HG03025 (cell line): ENCODE measurements around the gene MACROD2.

ENCODE experiments used
- ATAC-seq: cut with Tn5 transposase; IDR thresholded peaks from one replicate; pipeline ENCODE4 v1.9.1; 2021; ENCODE audit warnings: mild to moderate bottlenecking, moderate library complexity; ENCODE audit not compliant: unreplicated experiment, low FRiP score

Gene MACROD2

DNA sequence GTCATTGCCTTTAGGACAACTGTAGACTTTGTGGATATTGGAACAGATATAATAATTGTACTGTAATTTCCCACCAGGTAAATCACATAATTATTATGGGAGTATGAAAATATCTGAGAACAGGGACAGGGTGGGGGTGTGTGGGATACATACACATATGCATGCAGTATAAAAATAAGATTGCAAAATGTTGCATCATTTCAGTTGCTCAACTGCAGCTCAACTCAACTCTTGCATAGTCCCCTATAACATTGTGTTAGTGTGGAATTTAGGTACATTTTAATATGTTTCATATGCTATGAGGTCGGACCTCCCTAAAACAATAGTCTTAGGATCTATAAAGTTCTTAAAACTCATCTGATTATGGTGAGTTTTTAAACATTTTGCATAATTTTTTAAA, 617.1 kb downstream of the MACROD2 start:
- ATAC-seq, result no peak

GRCh38 chr20:14616003-14616402, 620.7 kb downstream of the MACROD2 start:
- no peak for ATAC-seq

GRCh38 chr20:14617123-14617522, 621.8 kb downstream of the MACROD2 start:
- ATAC-seq, result no peak

DNA sequence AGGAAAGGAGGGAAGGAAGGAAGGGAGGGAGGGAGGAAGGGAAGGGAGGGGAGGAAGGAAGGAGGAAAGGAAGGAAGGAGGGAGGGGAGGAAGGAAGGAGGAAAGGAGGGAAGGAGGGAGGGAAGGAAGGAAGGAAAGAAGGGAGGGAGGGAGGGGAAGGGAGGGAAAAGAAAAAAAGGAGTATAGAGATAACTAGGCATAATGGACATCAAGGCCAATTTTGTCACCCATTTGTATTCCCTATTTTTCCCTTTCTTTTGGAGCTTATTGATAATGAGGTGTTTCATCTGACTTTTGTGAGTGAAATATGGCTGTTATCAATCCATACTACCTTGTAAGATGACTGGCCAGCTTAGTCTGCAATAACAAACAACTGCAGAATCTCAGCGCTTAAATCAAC, 624.1 kb downstream of the MACROD2 start:
- no peak for ATAC-seq

DNA sequence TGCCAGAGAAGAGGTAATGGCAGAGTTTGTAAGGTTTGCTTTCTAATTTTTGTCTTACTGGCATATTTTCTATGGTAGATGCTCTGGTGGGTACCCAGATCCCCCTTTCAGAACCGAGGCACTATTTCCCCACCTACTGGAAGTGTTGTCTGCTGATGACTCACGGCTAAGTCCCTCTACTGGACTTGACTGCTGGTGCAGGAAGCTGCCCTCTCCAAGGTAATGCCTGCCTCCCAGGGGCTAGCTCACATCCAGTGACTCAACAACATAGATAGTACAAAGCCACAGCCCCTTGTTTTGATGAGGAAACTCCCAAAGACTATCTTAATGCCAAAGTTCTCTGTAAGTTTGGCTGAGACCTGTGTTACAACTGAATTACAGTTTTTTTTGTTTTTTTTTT, 627.5 kb downstream of the MACROD2 start:
- ATAC-seq, result no peak

- ATAC-seq, result no peak
These were observed 635.7 kb downstream of the MACROD2 start for GRCh38 chr20:14631011-14631410.

- ATAC-seq, result no peak
These were observed 637.6 kb downstream of the MACROD2 start for GRCh38 chr20:14632906-14633305.

DNA sequence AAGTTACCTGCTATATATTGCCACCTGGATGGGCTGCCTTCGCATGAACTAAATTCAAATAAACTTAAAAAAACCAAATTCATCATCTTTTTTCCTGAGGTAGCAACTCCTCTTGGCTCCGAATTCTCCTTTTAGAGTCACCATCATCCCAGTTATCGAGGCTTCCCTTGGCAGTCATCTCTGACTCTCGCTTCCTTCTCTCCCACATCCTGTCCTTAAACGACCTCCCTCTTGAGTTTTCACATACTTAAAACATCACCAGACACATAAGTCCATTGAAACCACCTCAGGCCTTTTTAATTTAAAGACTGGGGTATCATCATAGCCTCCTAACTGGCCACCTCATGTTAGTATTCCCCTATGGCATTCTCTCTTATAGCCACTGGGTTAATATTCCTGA, 638.2 kb downstream of the MACROD2 start:
- ATAC-seq, result no peak

GRCh38 chr20:14634665-14635064, 639.3 kb downstream of the MACROD2 start:
- no peak for ATAC-seq

DNA sequence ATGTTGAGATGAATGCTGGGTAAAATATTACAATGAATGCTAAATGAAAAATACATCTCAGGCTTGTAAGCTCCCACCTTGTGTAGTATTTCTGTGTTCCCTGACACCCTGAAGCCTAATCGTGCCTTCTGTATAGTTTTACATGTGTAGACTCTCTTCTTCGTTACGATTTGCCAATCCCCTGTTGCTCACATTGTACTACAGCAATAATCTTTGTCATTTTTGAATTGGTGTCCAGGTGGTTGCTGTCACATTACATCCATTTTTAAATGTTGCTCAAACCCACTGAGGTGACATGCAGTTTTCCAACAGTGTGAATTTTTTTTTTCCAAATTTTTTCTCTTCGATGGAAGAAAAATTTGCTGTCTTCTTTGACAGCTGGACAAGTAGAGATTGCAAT, 642.1 kb downstream of the MACROD2 start:
- ATAC-seq, result no peak

DNA sequence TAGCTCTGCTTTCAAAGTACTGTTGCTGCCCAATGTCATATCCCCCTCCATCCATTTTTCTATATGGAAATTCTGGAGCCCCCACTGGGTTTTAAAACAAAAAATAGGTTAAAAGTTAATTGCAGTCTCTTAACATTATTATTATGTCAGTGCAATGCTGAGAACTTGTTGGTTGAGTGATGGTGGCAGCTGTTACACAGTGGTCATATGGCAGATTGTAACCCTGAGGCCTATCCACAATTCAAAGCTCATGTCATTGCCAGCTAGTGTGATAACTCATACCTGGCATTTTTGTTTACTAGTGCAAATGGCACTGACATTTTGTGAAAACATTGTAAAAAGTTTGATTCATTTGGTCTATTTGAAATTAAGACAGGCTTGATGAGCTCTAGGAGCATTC, 647.8 kb downstream of the MACROD2 start:
- ATAC-seq, result no peak

DNA sequence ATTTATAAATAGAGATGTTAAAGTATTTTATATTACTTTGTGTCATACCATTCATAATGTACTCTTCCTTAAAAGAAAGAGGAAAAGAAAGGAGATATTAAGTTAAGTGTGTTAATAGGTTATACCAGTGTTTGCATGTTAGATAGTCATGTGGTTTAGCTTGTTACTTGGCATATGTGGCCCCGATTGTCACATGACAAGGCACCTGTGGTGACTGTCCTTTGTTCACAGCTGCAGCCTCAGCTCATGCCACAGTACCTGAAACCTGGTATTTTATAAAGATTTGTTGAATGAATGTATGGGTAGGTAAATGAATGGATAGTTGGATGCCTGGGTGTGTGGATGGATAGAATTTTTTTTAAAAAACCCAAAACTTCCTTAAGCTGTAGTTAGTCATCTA, 648.2 kb downstream of the MACROD2 start:
- ATAC-seq, result no peak

DNA sequence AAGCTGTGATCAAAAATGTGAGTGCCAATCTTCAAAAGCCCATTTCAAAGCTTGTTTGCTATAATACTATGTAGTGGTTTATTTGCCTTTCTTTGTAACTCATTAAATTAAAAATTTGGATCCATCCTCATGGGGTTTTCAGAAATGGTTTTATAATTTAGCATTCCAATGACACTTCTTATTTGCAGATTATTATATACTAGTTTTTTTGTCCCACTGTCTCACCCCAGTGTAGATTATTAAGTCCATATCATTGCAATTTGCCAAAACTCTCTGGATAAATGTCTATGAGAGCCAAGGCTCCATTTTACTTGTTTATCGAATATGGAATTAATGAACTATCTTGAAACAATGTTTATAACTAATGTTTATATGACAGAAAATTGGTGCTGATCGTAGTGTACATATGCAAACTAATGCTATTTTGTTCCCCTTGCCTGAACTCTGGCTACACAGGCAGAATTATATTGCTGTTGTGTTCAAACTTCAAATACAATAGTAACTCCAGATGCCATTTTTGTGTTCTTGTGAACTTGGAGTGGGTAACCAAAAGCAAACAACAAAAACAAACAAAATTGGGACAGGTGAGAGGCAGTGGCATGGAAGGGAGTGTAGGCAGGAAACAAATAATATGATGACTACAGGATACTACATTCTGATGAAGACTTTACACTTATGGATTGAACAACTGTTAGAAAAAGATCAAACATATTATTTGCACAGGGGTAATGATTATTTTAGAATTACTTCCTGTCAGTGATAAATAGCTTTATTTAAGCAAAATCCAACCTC, 649.2 kb downstream of the MACROD2 start:
- ATAC-seq, result no peak

GRCh38 chr20:14647016-14647415, 651.7 kb downstream of the MACROD2 start:
- no peak for ATAC-seq

- no peak for ATAC-seq
These were observed 654.3 kb downstream of the MACROD2 start for GRCh38 chr20:14649662-14650061.

- ATAC-seq, result no peak
These were observed 662.1 kb downstream of the MACROD2 start for GRCh38 chr20:14657266-14658005.

DNA sequence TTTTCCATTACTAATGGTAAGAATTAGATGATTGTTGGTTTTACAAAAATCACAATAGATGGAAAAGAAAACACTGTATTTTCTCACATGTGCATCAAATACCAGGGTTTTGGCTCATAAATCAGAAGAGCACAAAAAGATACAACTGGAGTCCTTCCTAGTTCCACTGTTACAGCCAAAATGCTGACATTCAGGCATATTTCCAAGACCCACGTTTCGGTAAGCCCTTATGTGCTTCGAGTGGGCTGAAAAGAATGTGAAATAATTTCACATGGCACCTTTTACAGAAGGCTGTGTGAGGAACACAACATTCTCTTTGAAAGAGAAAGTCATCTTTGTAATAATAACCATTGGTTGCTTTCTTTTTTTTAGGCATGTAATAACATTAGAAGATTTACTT, 668.8 kb downstream of the MACROD2 start:
- ATAC-seq, result no peak

DNA sequence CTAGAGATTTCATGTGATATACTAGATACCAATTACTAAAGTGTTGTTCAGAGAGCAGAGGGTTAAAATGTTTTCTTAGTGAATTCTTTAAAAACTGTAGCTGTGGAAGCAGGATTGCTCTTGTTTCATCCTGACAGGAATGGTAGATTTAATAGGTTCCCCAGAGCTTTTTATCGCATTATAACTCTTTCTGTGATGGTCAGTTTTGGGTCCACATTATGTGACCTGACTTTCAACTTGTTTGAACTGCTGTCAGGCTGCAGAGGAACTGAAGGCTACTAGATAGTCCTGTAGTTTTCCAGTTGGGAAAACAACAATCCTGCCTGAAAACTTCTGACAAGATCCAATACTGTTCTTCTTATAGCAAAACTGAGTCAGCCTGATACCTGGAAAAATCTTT, 671.4 kb downstream of the MACROD2 start:
- ATAC-seq, result no peak

DNA sequence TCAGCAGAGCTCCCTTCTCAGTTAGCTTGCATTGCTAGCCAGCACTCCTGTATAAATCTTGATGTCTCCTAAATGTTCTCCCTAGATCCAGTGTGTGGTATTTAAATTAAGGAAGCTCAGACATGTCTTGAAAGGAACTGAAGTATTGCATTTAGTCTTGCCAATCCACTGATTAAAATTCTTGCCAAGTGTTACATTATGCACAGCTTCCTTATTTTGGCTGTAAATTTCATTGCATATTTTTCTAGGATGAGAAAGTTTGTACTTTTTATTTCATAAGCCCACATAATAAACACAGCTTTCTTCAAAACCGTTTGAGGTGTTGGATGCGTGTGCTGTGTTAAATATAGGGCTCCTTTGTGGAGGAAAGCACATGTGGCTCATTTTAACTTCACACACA, 671.9 kb downstream of the MACROD2 start:
- ATAC-seq, result no peak

DNA sequence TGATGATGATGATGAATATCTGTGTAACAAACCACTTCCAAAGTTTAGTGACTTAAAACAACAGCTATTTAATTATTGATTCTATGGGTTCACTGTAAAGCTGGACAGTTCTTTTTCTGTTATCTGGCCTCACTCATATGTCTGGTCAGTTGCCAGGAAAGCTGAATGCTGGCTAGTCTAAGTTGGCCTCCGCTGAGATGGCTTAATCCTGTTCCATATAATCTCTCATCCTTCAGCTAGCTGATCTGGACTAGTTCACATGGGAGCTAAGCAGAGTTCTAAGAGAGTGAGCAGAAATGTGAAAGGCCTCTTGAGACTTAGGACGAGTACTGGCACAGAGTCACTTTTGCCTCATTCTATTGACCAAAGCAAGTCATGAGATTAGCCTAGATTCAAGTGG, 676.8 kb downstream of the MACROD2 start:
- no peak for ATAC-seq

GRCh38 chr20:14673164-14673563, 677.8 kb downstream of the MACROD2 start:
- ATAC-seq, result no peak

DNA sequence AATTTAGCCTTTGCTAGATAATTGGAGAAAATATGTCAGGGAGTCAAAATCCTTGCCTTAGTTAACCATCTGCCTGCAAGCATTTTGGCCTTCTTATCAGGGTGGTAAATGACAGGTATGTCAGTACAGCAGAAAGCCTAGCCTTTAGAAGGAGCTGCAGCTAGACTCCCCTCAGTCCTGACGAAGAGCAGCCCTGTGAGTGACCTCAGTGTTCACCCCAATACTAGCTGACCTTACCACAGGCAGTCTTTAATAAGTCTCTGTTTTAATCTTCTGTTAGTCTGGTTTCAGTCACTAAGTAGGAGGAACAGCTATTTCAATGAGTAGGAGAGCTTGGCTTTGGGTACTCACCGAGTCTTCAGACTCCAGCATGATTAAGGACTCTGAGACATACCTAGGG, 682.1 kb downstream of the MACROD2 start:
- ATAC-seq, result no peak
